ENCODE data around the gene TTC39A.

TTC39A gene

DNA sequence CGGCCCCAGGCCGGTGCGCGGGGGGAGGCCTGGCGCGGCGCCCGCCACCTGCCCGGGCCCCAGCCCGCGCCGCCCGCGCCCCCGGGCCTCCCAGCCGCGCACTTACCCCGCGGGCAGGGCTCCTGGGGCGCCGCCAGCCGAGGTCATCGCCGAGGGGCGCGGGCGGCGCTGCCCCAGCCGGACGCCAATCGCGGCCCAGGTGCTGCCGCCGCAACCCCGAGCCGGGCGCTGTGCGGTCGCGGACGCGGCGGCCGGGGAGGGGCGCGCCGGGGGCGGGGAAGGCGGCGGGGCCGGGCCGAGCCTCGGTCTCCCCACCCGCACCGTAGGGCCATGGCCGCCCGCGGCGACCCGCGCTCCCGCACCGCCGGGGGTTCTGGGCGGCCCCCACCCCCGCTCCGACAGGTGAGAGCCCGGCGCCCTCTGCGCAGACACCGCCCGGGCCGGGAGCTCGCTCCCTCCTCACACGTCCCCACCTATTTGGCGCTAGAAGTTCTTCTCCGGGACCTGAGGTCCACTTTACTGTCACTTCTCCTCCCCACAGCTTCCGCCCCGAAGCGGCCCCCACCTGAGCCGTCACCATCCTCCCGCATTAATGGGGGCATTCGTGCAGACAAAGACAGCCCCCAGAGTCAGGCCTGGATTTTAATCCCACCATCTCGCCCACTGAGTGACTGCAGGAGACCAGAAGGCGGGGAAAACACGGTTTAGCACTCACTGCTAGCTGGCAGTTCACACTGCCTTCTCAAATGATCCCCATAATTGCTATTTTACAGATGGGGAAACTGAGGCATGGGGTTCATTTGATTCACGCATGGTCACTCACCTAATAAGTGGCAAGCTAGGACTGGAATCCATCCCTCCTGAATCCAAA, at the start of gene TTC39A:
Gene TTC39A (minus strand): TSS at position 232 of the 871 bp plus-strand sequence. CDS start 85 bp downstream, at position 147.
- DNase-seq (ENCODE audit: low read depth, low spot score), result no peak

GRCh38 chr1:51378871-51379270, 48.5 kb upstream of the TTC39A start:
- DNase-seq (ENCODE audit: low read depth, low spot score), result no peak

- DNase-seq (ENCODE audit: low read depth, low spot score), result no peak
Measured at GRCh38 chr1:51373898-51374297, 43.5 kb upstream of the TTC39A start.

- DNase-seq (ENCODE audit: low read depth, low spot score), result no peak
Measured at GRCh38 chr1:51372561-51372960, 42.2 kb upstream of the TTC39A start.

DNA sequence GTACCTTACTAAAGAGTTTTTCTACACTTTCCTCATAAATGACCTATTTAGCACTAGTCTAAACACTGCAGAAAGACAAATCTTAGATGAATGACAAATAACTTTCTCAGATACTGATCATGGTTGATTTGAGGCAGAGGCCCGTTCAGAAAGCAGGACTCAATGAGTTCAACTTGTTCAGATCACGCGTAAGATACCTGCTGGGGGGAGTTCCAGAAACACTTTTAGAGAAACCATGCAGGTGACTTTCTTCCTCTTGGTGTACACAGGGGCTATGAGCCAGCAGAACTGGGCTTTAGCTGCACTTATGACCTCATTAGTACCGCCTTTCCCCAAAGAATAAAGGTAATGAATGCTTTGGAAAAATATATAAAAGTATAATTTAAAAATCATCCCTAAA, 38.8 kb upstream of the TTC39A start:
- DNase-seq (ENCODE audit: low read depth, low spot score), result no peak

- DNase-seq (ENCODE audit: low read depth, low spot score), result no peak
Measured at GRCh38 chr1:51365774-51366173, 35.4 kb upstream of the TTC39A start.

- no peak for DNase-seq (ENCODE audit: low read depth, low spot score)
Measured at GRCh38 chr1:51359879-51360278, 29.5 kb upstream of the TTC39A start.

GRCh38 chr1:51355382-51355781, 25.0 kb upstream of the TTC39A start:
- DNase-seq (ENCODE audit: low read depth, low spot score), result no peak

DNA sequence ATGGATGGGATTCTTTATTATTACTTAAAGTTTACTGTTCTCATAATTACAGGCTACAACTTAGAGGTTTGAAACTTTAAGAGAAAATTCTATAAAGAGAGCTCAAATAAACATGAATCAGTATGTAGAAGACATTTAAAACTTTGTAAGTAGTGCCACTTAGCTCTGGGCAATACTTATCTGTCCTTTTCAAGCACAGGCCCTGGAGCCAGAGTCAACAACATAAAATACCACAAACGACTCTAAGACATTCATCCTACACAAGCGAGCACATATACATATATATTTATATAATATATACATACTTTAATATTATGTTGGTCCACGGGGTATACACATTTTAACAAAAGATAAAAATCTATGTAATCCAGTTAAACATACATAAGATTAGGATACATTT, 24.1 kb upstream of the TTC39A start:
- no peak for DNase-seq (ENCODE audit: low read depth, low spot score)

DNA sequence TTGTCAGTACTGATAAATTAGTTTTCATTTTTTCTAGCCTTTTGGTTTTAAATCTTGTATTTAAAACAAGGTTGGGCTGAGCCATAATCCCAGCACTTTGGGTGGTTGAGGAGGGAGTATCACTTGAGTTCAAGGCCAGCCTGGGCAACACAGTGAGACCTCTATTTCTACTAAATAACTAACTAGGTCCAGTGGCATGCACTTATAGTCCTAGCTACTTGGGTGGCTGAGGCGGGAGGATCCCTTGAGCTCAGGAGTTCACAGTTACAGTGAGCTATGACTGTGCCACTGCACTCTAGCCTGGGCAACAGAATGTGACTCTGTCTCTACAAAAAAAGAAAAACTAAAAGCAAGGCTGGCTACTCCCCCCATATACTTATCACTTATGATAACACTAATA, 21.5 kb upstream of the TTC39A start:
- DNase-seq (ENCODE audit: low read depth, low spot score), result no peak

- DNase-seq (ENCODE audit: low read depth, low spot score), result no peak
Measured at GRCh38 chr1:51349862-51350261, 19.5 kb upstream of the TTC39A start.

- no peak for DNase-seq (ENCODE audit: low read depth, low spot score)
Measured at GRCh38 chr1:51348147-51348527, 17.8 kb upstream of the TTC39A start.

DNA sequence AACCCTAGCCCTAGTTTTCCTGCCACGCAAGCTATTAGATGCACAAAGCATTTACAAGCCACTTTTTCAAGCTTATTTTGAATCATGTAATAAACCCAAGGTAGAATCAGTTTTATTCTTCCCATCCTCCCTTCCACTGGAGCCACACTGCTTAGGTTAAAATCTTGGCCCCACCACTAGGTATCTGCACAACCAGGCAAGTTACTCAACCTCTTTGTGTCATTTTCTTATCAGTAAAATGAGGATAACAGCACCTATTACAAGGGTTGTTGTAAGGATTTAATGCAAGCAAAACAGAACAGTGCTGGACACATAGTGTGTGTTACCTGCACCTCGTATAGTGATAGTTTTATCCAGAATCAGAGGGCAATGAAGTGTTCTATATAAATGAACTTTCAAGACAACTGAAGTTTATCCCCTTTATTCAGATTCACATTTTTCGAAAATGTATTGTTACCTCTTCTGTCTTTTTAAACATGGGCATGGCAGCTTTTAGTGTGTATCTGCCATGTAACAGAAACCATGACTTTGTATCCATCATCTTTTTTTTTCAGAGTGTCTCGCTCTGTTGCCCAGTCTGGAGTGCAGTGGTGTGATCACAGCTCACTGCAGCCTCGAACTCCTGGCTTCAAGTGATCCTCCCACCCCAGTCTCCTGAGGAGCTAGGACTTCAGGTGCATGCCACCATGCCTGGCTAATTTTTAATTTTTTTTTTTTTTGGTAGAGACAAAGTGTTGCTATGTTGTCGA, 17.2 kb upstream of the TTC39A start:
- DNase-seq (ENCODE audit: low read depth, low spot score), result no peak

- DNase-seq (ENCODE audit: low read depth, low spot score), result no peak
Measured at GRCh38 chr1:51346086-51346942, 16.0 kb upstream of the TTC39A start.

- no peak for DNase-seq (ENCODE audit: low read depth, low spot score)
Measured at GRCh38 chr1:51345300-51345687, 14.9 kb upstream of the TTC39A start.

DNA sequence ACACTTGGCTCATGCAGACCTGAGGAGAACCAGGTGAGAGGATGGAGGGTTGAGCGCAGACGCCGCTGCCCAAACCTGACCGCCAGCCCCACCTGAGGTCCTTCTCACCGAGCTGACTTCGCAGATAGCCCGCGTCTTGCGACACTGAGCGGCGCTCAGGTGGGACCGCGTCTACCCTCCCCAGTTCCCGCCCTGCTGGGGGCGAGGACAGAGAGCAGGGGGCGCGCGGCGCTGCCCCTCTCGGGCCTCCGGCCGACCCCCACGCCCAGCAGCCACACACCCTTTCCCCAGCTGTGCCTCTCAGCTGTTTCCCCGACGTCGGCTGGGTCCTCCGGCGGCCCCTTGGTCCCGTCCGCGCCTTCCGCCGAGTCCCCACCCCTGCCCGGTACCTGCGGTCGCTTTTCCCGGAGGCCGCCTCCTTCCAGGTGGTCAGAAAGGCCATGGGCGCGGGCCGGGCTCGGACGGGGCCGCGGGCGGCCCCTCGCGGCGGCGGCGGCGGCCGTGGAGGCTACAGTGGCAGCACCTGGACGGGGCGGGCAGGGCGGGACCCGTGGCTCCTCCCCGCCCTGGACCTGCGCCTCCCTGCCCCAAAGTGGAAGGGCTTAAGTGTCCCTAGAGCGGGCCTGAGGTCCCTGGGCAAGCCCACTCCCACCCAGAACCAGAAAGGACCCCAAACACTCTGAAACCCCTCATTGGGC, 14.4 kb upstream of the TTC39A start:
- DNase-seq (ENCODE audit: low read depth, low spot score), result no peak

DNA sequence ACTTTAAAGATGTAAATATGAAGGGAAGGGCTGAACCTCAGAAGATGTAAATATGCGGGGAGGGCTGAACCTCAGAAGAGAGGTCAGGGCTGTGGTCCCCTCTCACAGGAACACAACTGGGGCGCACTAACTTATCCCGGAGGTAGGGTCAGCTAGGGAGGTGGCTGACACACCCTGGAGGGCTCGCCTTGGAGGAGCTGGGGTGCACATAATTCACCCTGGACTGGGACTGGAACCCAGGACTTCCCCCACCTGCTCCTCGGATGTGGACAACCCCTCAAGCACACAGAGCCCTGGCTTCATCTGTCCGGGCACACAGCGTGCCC, 13.9 kb upstream of the TTC39A start:
- DNase-seq (ENCODE audit: low read depth, low spot score), result no peak

DNA sequence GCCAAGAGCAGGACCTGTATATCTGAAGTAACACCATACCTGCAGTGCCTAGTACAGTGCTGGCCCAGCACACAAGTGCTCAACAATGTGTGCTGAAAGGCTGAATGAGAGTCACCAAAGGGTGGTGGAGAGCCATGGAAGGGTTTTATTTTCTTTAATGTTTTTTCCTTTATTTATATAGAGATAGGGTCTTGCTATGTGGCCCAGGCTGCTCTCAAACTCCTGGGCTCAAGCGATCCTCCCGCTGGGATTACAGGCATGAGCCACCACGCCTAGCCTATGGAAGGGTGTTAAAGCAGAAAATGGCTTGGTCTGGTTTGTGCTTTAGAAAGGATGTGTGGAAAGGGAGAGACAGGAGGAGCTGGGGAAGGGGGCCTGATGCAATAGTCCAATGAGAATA, 13.3 kb upstream of the TTC39A start:
- no peak for DNase-seq (ENCODE audit: low read depth, low spot score)

DNA sequence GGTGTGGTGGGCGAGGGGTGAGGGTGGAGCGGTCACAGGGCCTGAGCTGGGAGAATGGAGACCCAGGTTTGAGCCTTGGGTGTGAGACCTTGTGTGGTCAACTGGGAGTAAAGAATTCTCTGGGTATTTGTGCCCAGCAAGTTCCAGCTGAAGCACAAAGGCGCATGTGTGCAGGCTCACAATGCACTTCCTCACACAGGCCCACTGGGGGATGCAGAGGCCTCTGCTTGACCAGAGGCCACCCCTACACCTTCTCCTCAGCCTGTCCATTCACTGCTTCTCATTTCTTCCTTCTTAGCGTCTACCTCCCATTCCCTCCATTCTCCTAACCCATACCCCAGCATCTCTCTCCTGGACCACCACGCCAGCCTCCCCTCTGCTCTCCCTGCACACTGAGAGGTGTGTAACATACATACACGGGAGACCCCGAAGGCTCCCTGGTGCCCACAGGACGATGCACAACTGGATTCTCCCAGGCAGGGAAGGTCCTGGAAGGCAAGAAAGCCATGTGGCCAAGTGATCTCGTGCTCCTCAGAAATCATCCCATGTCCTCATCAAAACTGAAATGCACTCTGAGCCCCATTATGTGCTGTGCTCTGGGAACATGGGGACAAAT, 12.3 kb upstream of the TTC39A start:
- DNase-seq (ENCODE audit: low read depth, low spot score), result no peak

- no peak for DNase-seq (ENCODE audit: low read depth, low spot score)
Measured at GRCh38 chr1:51341876-51342496, 11.6 kb upstream of the TTC39A start.

DNA sequence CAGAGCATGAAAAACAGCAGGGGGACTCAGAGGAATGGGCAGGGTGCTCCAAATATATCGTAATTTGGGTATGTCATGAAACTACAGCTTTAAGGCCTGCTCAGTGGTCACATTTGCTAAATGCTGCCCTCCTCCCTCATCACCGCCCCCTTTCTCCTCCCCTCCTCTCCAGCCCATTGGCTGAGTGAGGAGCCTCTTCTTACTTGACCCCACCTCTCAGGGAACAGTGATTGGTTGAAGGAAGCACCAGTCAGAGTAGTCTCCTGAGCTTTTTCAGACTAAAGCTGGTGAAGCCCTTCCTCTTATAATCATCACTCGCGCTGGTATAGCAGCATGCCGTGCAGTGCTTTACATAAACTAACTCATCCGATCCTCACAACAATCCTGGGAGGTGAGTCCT, 10.0 kb upstream of the TTC39A start:
- DNase-seq (ENCODE audit: low read depth, low spot score), result no peak
